ENCODE data around the gene TGM1.

GRCh38 chr14:24297190-24297964 lies 34.4 kb upstream of the TGM1 start:
- peak in 5 of 6 experiments; percentile 25 to 70 (median 43) for TF ChIP-seq CTCF (IDR thresholded peaks at IDR 0.05)
- TF ChIP-seq POLR2A (IDR thresholded peaks at IDR 0.05), result no peak
